ENCODE data around the gene PHF21B. TPM values are rescaled to one million over a fixed set of nuclear protein-coding genes. Genes with fewer than 3 reads are reported as not detected.

PHF21B gene
- total and polyA plus RNA-seq, 11 donors: 0.04 to 1.6 (median 0.47) TPM; not detected in 4

- Histone ChIP-seq H3K4me1 (no peaks in the 10 kb centered on the region), H3K9me3 (peaks cover 0 to 32% (median 14%) of the 10 kb centered on the region in 12 donors), H3K36me3 (no peaks in the 10 kb centered on the region), H3K27ac (no peak overlapping the region), H3K4me3 (no peak overlapping the region), H3K27me3 (peaks cover 0 to 6% (median 0%) of the 10 kb centered on the region in 9 donors)
- 59 to 75% (median 66%) methylated on average over 14 to 15 of the region's 15 CpGs for WGBS, 4 donors
- intact Hi-C loops (cut with DNase I): no loop called here
- ATAC-seq (no peak), DNase-seq (no peak)
- TF ChIP-seq CTCF (IDR thresholded peaks at IDR 0.05) (no peak), POLR2A (IDR thresholded peaks at IDR 0.05) (no peak)
Measured at GRCh38 chr22:44837481-44837880, 172.3 kb downstream of the PHF21B start.

- intact Hi-C loops (cut with DNase I): no loop called here
- Histone ChIP-seq H3K4me1 (no peaks in the 10 kb centered on the region), H3K36me3 (no peaks in the 10 kb centered on the region), H3K9me3 (peaks cover 0 to 49% (median 16%) of the 10 kb centered on the region in 12 donors), H3K27me3 (no peaks in the 10 kb centered on the region), H3K27ac (no peak overlapping the region), H3K4me3 (no peak overlapping the region)
- no peak for ATAC-seq
- DNase-seq: no peak
- TF ChIP-seq POLR2A (IDR thresholded peaks at IDR 0.05): no peak
- no peak for TF ChIP-seq CTCF (IDR thresholded peaks at IDR 0.05)
Measured at GRCh38 chr22:44834065-44834464, 175.7 kb downstream of the PHF21B start.

- DNase-seq: no peak
- ATAC-seq: no peak
- no peak for TF ChIP-seq POLR2A (IDR thresholded peaks at IDR 0.05)
- no peak for TF ChIP-seq CTCF (IDR thresholded peaks at IDR 0.05)
- no peak overlapping the region for H3K4me3 ChIP-seq
- H3K27ac ChIP-seq: no peak overlapping the region
- no peaks in the 10 kb centered on the region for H3K4me1 ChIP-seq
- H3K36me3 ChIP-seq: no peaks in the 10 kb centered on the region
- peaks cover 0 to 49% (median 16%) of the 10 kb centered on the region in 12 donors for H3K9me3 ChIP-seq
- WGBS, 4 donors: 65 to 78% (median 72%) methylated on average over 1 of the region's 1 CpG
- no peaks in the 10 kb centered on the region for H3K27me3 ChIP-seq
- intact Hi-C loops (cut with DNase I): no loop called here
Measured at GRCh38 chr22:44831885-44832284, 177.9 kb downstream of the PHF21B start.

Other genes with a start within 250 kb of the PHF21B start
- gene NUP50, start 153.9 kb upstream of the PHF21B start, total RNA-seq: 10 to 100 TPM; 11.7 to 42.6 (median 14.4) TPM
- gene NUP50, start 153.9 kb upstream of the PHF21B start, polyA plus RNA-seq: 10 to 100 TPM in 1 of 2 donors, 1 to 10 TPM in 1; 5.8 to 10.5 TPM
- gene KIAA0930, start 230.9 kb upstream of the PHF21B start, total RNA-seq: 10 to 100 TPM; 14.7 to 67.1 (median 18.7) TPM
- 10 to 100 TPM in 1 of 2 donors, 1 to 10 TPM in 1; 8.5 to 25.1 TPM for gene KIAA0930, start 230.9 kb upstream of the PHF21B start, polyA plus RNA-seq